IMR-90 (cell line): ENCODE measurements around the gene RGS19. TPM values are rescaled to one million over a fixed set of nuclear protein-coding genes. Genes with fewer than 3 reads are reported as not detected.

ENCODE experiments used
- ATAC-seq: fragments of 200-7000 bp; cut with Tn5 transposase; 2 replicates; pipeline ENCODE4 v1.9.1; 2020; ENCODE audit warnings: low read depth, mild to moderate bottlenecking, moderate library complexity
- BruUV-seq: library from RNA; stranded (reverse); fragments of 400-500 nt; replicated peaks from 2 replicates; lab custom pipeline; 2021; lab: Mats Ljungman, UMichigan
- CTCF ChIA-PET: fragments of 300-600 bp; formaldehyde crosslinking; extraction: SDS; loops from one replicate; lab custom pipeline; 2021; ENCODE audit warnings: antibody characterized with exemption; lab: Yijun Ruan, JAX
- POLR2A ChIA-PET: fragments of 300-600 bp; sonication (Branson Sonifier 250); formaldehyde crosslinking; loops from one replicate; lab custom pipeline; 2022; ENCODE audit warnings: antibody characterized with exemption; ENCODE audit not compliant: unreplicated experiment; lab: Charles Lee
- DNase-seq: peaks from one replicate; pipeline ENCODE4 v3.0.0; 2013
- H2AFZ ChIP-seq: replicated peaks from 2 replicates; pipeline ENCODE3; 2013; ENCODE audit warnings: low read length, mild to moderate bottlenecking; ENCODE audit not compliant: poor library complexity
- H2AK5ac ChIP-seq: 2 replicates; pipeline ENCODE4 v1.6.1; 2013; ENCODE audit warnings: low read depth, low read length, inconsistent platforms
- H2AK9ac ChIP-seq: replicated peaks from 2 replicates; pipeline ENCODE3; 2013; ENCODE audit warnings: mild to moderate bottlenecking, low read depth, low read length, moderate library complexity; ENCODE audit not compliant: poor library complexity
- H2BK120ac ChIP-seq: 2 replicates; pipeline ENCODE4 v1.6.1; 2013; ENCODE audit warnings: low read depth, low read length, inconsistent platforms
- H2BK15ac ChIP-seq: 3 replicates; pipeline ENCODE4 v1.6.1; 2013; ENCODE audit warnings: low read depth, low read length, inconsistent platforms
- H2BK20ac ChIP-seq: 2 replicates; pipeline ENCODE4 v1.6.1; 2013; ENCODE audit warnings: low read depth, mild to moderate bottlenecking, inconsistent platforms, low read length, moderate library complexity
- H2BK5ac ChIP-seq: 2 replicates; pipeline ENCODE4 v1.6.1; 2013; ENCODE audit warnings: mild to moderate bottlenecking, low read depth, low read length, inconsistent platforms; ENCODE audit not compliant: poor library complexity, severe bottlenecking
- H3K14ac ChIP-seq: replicated peaks from 2 replicates; pipeline ENCODE4 v1.6.1; 2013; ENCODE audit warnings: low read depth, low read length, inconsistent platforms
- H3K18ac ChIP-seq: 2 replicates; pipeline ENCODE4 v1.6.1; 2013; ENCODE audit warnings: low read depth, low read length, control low read depth
- H3K23ac ChIP-seq: 2 replicates; pipeline ENCODE4 v1.6.1; 2013; ENCODE audit warnings: low read depth, low read length, inconsistent platforms
- H3K27ac ChIP-seq: 2 replicates; pipeline ENCODE4 v1.5.1; 2013; ENCODE audit warnings: mild to moderate bottlenecking, control low read depth, low read length; ENCODE audit not compliant: insufficient read depth
- H3K27me3 ChIP-seq: 2 replicates; pipeline ENCODE4 v1.6.1; 2013; ENCODE audit warnings: low read length; ENCODE audit not compliant: control insufficient read depth, insufficient read depth
- H3K36me3 ChIP-seq: 2 replicates; pipeline ENCODE4 v1.6.1; 2013; ENCODE audit warnings: low read length, mixed read lengths; ENCODE audit not compliant: control insufficient read depth, insufficient read depth
- H3K4ac ChIP-seq: 2 replicates; pipeline ENCODE4 v1.6.1; 2013; ENCODE audit warnings: low read depth, low read length, inconsistent platforms
- H3K4me1 ChIP-seq: 2 replicates; pipeline ENCODE4 v1.6.1; 2013; ENCODE audit warnings: low read length, mixed read lengths; ENCODE audit not compliant: control insufficient read depth, insufficient read depth
- H3K4me2 ChIP-seq: 2 replicates; pipeline ENCODE4 v1.6.1; 2013; ENCODE audit warnings: low read depth, mild to moderate bottlenecking, control low read depth, low read length, moderate library complexity
- H3K4me3 ChIP-seq: 2 replicates; pipeline ENCODE4 v1.5.1; 2013; ENCODE audit warnings: low read depth, mild to moderate bottlenecking, control low read depth, low read length, moderate library complexity; ENCODE audit not compliant: insufficient read depth
- H3K56ac ChIP-seq: 2 replicates; pipeline ENCODE4 v1.6.1; 2013; ENCODE audit warnings: low read length, inconsistent platforms; ENCODE audit not compliant: insufficient read depth; ENCODE audit errors: extremely low read depth
- H3K79me1 ChIP-seq, 2 experiments: 2 replicates each; pipeline ENCODE4 v1.6.1; 2013; ENCODE audit warnings: low read length in 2 of 2, inconsistent platforms in 1 of 2, low read depth in 1 of 2
- H3K9ac ChIP-seq: 2 replicates; pipeline ENCODE4 v1.6.1; 2013; ENCODE audit warnings: low read depth, low read length, control low read depth
- H3K9me1 ChIP-seq: 2 replicates; pipeline ENCODE4 v1.6.1; 2013; ENCODE audit warnings: low read length, inconsistent platforms; ENCODE audit not compliant: insufficient read depth
- H3K9me3 ChIP-seq: 2 replicates; pipeline ENCODE4 v1.6.1; 2013; ENCODE audit warnings: low read length; ENCODE audit not compliant: control insufficient read depth, insufficient read depth
- H4K20me1 ChIP-seq: 2 replicates; pipeline ENCODE4 v1.6.1; 2013; ENCODE audit warnings: low read length, inconsistent platforms; ENCODE audit not compliant: insufficient read depth
- H4K5ac ChIP-seq: 2 replicates; pipeline ENCODE4 v1.6.1; 2013; ENCODE audit warnings: mild to moderate bottlenecking, low read depth, low read length, control low read depth
- H4K8ac ChIP-seq, 2 experiments: 2 replicates each; pipeline ENCODE4 v1.6.1; 2013; ENCODE audit warnings: low read depth in 2 of 2, low read length in 2 of 2, control low read depth in 1 of 2, inconsistent platforms in 1 of 2
- H4K91ac ChIP-seq: 2 replicates; pipeline ENCODE4 v1.6.1; 2013; ENCODE audit warnings: low read depth, low read length, inconsistent platforms; ENCODE audit not compliant: insufficient read depth
- CEBPB ChIP-seq: IDR thresholded peaks from 2 replicates; pipeline ENCODE4 v1.6.1; 2012; ENCODE audit warnings: low read depth, low read length, improper control_type of control experiment
- CHD1 ChIP-seq: IDR thresholded peaks from 2 replicates; pipeline ENCODE4 v1.6.1; 2012; ENCODE audit warnings: low read depth, low read length, improper control_type of control experiment
- FOS ChIP-seq: fragments of 150-350 bp; IDR thresholded peaks from 2 replicates; pipeline ENCODE4 v1.6.1; 2016; ENCODE audit warnings: low read depth, low read length
- MAFK ChIP-seq: IDR thresholded peaks from 2 replicates; pipeline ENCODE4 v1.6.1; 2012; ENCODE audit warnings: low read depth, low read length, improper control_type of control experiment
- MAZ ChIP-seq: IDR thresholded peaks from 2 replicates; pipeline ENCODE4 v1.6.1; 2012; ENCODE audit warnings: low read depth, mild to moderate bottlenecking, low read length, improper control_type of control experiment, moderate library complexity, borderline replicate concordance
- MXI1 ChIP-seq: IDR thresholded peaks from 2 replicates; pipeline ENCODE4 v1.6.1; 2012; ENCODE audit warnings: low read depth, mild to moderate bottlenecking, low read length, moderate library complexity, borderline replicate concordance
- NFE2L2 ChIP-seq: fragments of 150-350 bp; IDR thresholded peaks from 2 replicates; pipeline ENCODE4 v1.6.1; 2016; ENCODE audit warnings: low read depth, mild to moderate bottlenecking, low read length
- POLR2A ChIP-seq: IDR thresholded peaks from 2 replicates; pipeline ENCODE4 v1.6.1; 2012; ENCODE audit warnings: mild to moderate bottlenecking, low read depth, low read length
- RAD21 ChIP-seq: IDR thresholded peaks from 2 replicates; pipeline ENCODE4 v1.6.1; 2012; ENCODE audit warnings: low read length, improper control_type of control experiment
- RCOR1 ChIP-seq: IDR thresholded peaks from 2 replicates; pipeline ENCODE4 v1.6.1; 2012; ENCODE audit warnings: mild to moderate bottlenecking, low read length, improper control_type of control experiment; ENCODE audit not compliant: insufficient replicate concordance
- RFX5 ChIP-seq: IDR thresholded peaks from 2 replicates; pipeline ENCODE4 v1.8.0; 2012; ENCODE audit warnings: low read depth, mild to moderate bottlenecking, low read length, moderate library complexity
- SMC3 ChIP-seq: fragments of 150-350 bp; IDR thresholded peaks from 2 replicates; pipeline ENCODE4 v1.6.1; 2016; ENCODE audit warnings: low read depth, mild to moderate bottlenecking, antibody characterized with exemption, low read length, moderate library complexity
- WGBS, 2 experiments: methylation state at CpG; one replicate each; pipeline versions ENCODE4 v1.1.5 to v1.1.7; 2013; ENCODE audit warnings: missing lambda C conversion rate in 2 of 2; ENCODE audit not compliant: insufficient read length in 1 of 2; ENCODE audit errors: extremely low coverage in 2 of 2; 5-methylcytosine and 5-hydroxymethylcytosine counted together
- dilution Hi-C: fragments of 300-500 bp; cut with HindIII; formaldehyde crosslinking; loops from one replicate; pipeline ENCODE4 v1.14.3; 2018; ENCODE audit warnings: low sequenced_read_pairs; ENCODE audit not compliant: unreplicated experiment
- in situ Hi-C: fragments of 300-500 bp; cut with MboI; formaldehyde crosslinking; loops from 3 replicates; pipeline ENCODE4 v1.14.3; 2019; ENCODE audit warnings: low sequenced_read_pairs, inconsistent platforms, mixed read lengths
- intact Hi-C: fragments of 100-400 bp; cut with micrococcal nuclease; formaldehyde crosslinking; loops from 2 replicates; pipeline ENCODE4 v1.10.0; 2022
- polyA plus RNA-seq, 3 experiments: library from polyadenylated mRNA; depleted of rRNA; stranded (reverse); fragments of >200 nt; gene quantifications; 2 replicates each; pipeline ENCODE4 v1.2.3, GENCODE V29; 2012; ENCODE audit warnings: low replicate concordance in 1 of 3
- total RNA-seq: library from RNA; depleted of rRNA; stranded (reverse); fragments of >200 nt; gene quantifications from 2 replicates; pipeline ENCODE4 v1.2.3, GENCODE V29; 2012
- TF ChIP-seq, protein P1 (sequence below): conservative IDR thresholded peaks from 2 replicates; pipeline ENCODE4 v1.5.1; 2012; ENCODE audit warnings: mild to moderate bottlenecking, low read depth, low read length, improper control_type of control experiment
- TF ChIP-seq, protein P2 (sequence below): fragments of 150-350 bp; IDR thresholded peaks from 2 replicates; pipeline ENCODE4 v1.6.1; 2017; ENCODE audit warnings: mild to moderate bottlenecking, antibody characterized with exemption, low read length, low read depth
- TF ChIP-seq, protein P3 (sequence below): fragments of 150-350 bp; IDR thresholded peaks from 2 replicates; pipeline ENCODE4 v1.6.1; 2016; ENCODE audit warnings: low read depth, mild to moderate bottlenecking, low read length, moderate library complexity, borderline replicate concordance

RGS19 gene
- total and polyA plus RNA-seq, 2 of the 4 experiments (the other 2 are of a cell fraction) = 7.7 to 17.5 TPM

DNA sequence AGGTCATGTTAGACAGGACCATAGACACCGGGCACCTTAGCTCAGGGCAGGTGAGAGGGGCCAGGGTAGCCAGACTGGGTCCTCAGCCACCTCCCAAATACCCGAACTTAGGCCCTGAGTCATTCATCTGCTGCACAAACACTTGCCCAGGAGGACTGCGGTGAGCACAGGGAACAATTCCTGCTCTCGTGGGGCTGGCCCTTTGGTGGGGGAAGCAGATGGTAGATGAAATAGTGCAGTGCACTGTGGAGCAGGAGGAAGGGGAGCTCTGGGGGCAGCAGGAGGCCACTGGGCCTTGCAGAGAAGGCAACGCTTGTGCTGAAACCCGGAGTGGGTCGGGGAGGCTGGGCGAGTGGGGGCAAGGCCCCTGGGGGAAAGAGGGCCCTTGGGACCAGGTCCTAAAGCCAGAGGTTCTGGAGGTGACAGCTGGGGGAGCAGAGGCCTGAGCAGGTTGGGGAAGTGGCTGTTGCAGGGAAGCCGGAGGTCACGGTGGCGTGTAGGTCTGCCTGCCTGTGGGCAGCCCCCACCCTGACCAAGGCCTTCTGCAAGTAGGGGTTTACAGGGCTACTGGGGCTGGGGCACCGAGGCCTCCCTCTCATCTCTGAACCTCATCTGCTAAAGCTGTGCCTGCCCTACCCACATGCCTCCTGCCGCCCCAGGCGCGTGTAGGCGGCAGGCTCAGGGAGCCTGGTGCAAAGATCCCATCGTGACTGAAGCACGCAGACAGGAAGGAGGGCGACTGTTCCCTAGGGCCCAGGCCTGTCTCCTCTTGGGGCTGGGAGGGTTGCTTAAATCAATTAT, 32.7 kb upstream of the RGS19 start:
- Histone ChIP-seq H3K79me1 (no peaks in the 10 kb centered on the region), H2BK120ac (no peak overlapping the region), H2BK15ac (no peak overlapping the region), H3K9me1 (no peaks in the 10 kb centered on the region), H2BK20ac (no peak overlapping the region), H3K4ac (no peak overlapping the region), H3K18ac (no peak overlapping the region), H4K20me1 (no peaks in the 10 kb centered on the region), H3K9ac (no peak overlapping the region), H3K56ac (no peak overlapping the region), H4K8ac (no peak overlapping the region), H3K27me3 (peaks cover 41% of the 10 kb centered on the region), H3K4me2 (no peak overlapping the region), H2BK5ac (no peak overlapping the region), H4K91ac (no peak overlapping the region), H2AK9ac (no peak overlapping the region), H3K36me3 (no peaks in the 10 kb centered on the region), H4K5ac (no peak overlapping the region), H3K4me3 (no peak overlapping the region), H3K23ac (no peak overlapping the region), H2AFZ (no peak overlapping the region), H3K4me1 (no peaks in the 10 kb centered on the region), H3K27ac (no peak overlapping the region), H2AK5ac (no peak overlapping the region), H3K9me3 (no peaks in the 10 kb centered on the region), H3K14ac (no peak overlapping the region)
- DNase-seq = no peak
- in situ Hi-C loops = no loop called here
- ChIA-PET POLR2A (no interaction called here), CTCF (interaction anchor here (0.6 to 1.1 kb wide), 2 partner anchors 25 to 28 kb away, joined by 3 to 4 read pairs; partner anchors contain the start of gene LKAAEAR1)
- intact Hi-C loops = no loop called here
- no TSS peak for BruUV-seq
- dilution Hi-C loops = no loop called here
- ATAC-seq = no peak
- 55% methylated on average over 2 of the region's 19 CpGs; no CpG with 5 or more reads in 1 of the 2 experiments for WGBS, 2 experiments
- TF ChIP-seq POLR2A (no peak), NFE2L2 (no peak), MXI1 (no peak), CHD1 (no peak), RAD21 (no peak), MAFK (no peak), FOS (no peak), SMC3 (no peak), RCOR1 (no peak), RFX5 (no peak), CEBPB (no peak), MAZ (no peak)
- TF ChIP-seq, protein P1, sequence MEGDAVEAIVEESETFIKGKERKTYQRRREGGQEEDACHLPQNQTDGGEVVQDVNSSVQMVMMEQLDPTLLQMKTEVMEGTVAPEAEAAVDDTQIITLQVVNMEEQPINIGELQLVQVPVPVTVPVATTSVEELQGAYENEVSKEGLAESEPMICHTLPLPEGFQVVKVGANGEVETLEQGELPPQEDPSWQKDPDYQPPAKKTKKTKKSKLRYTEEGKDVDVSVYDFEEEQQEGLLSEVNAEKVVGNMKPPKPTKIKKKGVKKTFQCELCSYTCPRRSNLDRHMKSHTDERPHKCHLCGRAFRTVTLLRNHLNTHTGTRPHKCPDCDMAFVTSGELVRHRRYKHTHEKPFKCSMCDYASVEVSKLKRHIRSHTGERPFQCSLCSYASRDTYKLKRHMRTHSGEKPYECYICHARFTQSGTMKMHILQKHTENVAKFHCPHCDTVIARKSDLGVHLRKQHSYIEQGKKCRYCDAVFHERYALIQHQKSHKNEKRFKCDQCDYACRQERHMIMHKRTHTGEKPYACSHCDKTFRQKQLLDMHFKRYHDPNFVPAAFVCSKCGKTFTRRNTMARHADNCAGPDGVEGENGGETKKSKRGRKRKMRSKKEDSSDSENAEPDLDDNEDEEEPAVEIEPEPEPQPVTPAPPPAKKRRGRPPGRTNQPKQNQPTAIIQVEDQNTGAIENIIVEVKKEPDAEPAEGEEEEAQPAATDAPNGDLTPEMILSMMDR = no peak
- TF ChIP-seq, protein P2, sequence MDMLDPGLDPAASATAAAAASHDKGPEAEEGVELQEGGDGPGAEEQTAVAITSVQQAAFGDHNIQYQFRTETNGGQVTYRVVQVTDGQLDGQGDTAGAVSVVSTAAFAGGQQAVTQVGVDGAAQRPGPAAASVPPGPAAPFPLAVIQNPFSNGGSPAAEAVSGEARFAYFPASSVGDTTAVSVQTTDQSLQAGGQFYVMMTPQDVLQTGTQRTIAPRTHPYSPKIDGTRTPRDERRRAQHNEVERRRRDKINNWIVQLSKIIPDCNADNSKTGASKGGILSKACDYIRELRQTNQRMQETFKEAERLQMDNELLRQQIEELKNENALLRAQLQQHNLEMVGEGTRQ = no peak
- TF ChIP-seq, protein P3, sequence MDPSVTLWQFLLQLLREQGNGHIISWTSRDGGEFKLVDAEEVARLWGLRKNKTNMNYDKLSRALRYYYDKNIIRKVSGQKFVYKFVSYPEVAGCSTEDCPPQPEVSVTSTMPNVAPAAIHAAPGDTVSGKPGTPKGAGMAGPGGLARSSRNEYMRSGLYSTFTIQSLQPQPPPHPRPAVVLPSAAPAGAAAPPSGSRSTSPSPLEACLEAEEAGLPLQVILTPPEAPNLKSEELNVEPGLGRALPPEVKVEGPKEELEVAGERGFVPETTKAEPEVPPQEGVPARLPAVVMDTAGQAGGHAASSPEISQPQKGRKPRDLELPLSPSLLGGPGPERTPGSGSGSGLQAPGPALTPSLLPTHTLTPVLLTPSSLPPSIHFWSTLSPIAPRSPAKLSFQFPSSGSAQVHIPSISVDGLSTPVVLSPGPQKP = no peak
